Measurements from ENCODE around the gene ANKRD11.
A peak's percentile ranks its signal among the peaks of the same experiment; 100 is the strongest.
"Not testable (repeated sequence)": the region's sequence is repeated elsewhere in the genome, so short reads cannot be mapped to it uniquely, and the experiment has no call there.

ANKRD11 gene

GRCh38 chr16:89402962-89403361, 87.4 kb downstream of the ANKRD11 start:
- DNase-seq (ENCODE audit: low spot score), result no peak

DNA sequence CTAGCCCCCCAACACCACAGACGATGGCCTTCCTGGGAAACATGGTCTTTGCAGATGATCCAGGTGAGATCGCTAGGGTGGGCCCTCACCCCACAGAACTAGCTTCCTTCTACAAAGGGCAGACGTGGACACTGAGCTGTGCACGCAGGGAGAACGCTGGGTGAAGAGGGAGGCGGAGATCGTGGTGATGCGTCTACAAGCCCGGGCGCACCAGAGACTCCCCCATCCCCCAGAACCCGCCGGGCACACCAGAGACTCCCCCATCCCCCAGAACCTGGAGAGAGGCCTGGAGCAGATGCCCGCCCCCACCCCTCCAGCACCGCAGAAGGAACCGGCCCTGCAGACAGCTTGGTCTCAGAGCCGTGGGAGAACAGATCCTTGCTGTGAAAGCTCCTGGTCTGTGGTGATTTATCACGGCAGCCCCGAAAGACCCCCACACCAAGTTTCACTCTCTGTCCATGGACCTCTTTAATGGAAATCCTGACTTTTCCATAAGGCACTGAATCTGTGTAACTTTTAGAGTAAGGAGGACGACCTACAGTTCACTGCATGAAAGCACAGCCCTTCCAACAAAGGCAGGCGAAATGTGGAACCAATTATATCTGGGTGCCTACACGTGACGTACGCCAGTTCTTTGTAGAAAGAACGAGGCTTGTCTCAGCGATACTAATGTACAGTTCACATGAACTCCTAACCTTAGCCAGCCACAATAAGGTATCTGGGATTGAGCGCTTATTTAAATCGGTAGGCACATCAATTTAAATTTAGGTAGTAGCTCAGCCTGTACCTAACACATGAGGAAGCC, 88.5 kb downstream of the ANKRD11 start:
- no peak for DNase-seq (ENCODE audit: low spot score)

DNA sequence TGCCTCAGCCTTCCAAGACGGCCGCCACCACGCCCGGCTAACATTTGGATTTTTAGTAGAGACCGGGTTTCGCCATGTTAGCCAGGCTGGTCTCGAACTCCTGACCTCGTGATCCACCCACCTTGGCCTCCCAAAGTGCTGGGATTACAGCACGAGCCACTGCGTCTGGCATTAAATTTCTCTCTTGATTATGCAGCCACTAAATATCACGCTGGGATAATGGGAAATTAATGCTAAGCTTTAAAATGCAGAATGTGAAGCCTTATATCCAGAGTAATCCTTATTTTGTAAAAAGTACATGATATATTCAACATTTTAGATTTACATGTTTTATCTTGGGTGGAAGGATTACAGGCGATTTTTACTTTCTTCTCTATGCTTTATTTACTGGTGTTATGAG, 89.2 kb downstream of the ANKRD11 start:
- no peak for DNase-seq (ENCODE audit: low spot score)

GRCh38 chr16:89400740-89401139, 89.6 kb downstream of the ANKRD11 start:
- DNase-seq (ENCODE audit: low spot score), result no peak

GRCh38 chr16:89398924-89399323, 91.4 kb downstream of the ANKRD11 start:
- no peak for DNase-seq (ENCODE audit: low spot score)

GRCh38 chr16:89397331-89397861, 93.0 kb downstream of the ANKRD11 start:
- no peak for DNase-seq (ENCODE audit: low spot score)

DNA sequence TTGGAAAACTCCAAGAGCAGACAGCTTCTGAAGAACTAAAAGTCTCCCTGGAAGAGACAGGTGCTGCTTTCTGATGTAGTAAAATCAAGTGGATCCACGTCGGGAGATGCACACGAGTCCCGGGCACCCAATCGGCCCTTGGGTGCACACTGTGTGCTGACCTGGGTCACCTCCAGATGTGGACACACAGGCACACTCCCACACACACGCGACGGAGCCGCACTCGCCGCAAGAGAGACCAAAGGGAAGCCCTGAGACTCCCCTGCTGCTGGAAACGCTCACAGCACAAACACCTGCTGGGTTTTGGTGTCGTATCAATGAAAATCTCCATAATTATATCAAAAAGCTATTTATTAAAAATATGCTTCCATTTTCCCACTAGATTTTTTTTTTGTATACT, 94.2 kb downstream of the ANKRD11 start:
- no peak for DNase-seq (ENCODE audit: low spot score)

DNA sequence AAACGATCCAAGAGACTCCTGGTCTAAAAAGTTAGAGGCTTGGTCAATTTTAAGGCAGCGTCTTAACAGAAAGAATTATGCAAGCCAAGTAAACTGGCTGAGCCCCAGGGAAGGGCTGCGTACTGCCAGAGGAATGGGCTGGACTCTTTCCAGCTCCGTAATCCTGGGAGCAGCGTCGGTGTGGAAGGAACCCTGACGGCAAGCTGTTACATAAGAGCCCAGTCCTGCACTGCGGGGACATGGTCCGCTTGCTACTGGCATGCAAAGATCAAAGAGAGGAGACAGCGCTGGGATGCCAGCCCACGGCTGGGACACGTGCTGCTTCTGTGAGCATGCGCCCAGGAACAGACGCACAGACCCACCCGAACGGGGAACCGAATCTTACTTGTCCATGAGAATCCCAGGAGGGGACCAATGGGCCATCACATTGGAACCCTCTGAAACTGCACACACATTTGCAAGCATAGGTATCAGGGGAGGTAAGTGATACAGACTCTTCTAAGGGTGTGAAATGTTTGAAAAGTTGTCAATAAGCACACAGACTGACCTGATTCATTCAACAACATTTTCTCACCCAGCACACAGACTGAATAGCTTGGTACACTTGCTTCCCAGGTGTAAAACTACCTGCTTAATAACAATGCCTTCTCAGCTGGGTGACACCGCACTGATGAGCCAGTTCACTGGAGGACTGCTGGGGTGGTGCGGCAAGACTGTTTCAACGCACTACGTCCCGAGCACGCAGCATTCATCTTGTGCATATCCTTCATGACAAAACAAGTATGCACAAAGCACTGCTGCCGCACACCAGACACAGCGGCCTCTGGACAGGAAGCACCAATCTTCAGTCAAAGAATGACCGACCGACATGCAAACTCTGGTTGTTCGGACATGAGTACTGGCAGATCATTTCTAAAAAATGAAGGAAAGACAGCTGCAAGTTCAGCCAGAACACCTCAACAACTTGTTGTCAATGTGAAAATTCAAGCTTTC, 94.9 kb downstream of the ANKRD11 start:
- peak; percentile 81 for DNase-seq (ENCODE audit: low spot score)

DNA sequence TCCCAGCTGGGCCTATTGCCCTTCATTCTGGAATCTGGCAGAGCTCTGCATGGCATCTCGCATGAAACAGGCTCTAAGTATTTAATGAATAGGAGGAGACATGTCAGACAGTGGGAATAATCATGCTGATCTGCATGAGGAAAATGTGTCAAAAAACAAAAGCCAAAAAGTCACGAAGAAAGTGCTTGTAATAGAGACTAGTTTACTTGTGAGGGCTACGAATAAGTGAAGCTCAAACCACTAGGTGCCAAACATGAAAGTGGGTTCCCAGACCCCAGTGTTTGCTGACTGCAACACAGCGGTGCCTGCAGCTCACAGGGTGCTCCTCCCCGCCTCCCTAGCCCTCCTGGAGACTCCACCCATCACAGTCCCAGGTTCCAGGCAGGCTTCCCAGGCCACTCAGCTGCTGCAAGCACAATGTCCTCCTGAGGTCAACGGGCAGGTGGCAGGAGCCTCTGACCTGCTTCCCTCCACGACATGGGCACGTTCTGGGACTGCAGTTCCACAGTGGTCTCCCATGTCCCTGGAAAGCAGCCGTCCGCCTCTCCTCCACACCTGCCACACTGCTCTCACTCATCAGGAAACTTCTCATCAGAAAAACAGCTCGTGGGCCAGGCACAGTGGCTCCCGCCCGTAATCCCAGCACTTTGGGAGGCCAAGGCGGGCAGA, 96.5 kb downstream of the ANKRD11 start:
- no peak for DNase-seq (ENCODE audit: low spot score)

DNA sequence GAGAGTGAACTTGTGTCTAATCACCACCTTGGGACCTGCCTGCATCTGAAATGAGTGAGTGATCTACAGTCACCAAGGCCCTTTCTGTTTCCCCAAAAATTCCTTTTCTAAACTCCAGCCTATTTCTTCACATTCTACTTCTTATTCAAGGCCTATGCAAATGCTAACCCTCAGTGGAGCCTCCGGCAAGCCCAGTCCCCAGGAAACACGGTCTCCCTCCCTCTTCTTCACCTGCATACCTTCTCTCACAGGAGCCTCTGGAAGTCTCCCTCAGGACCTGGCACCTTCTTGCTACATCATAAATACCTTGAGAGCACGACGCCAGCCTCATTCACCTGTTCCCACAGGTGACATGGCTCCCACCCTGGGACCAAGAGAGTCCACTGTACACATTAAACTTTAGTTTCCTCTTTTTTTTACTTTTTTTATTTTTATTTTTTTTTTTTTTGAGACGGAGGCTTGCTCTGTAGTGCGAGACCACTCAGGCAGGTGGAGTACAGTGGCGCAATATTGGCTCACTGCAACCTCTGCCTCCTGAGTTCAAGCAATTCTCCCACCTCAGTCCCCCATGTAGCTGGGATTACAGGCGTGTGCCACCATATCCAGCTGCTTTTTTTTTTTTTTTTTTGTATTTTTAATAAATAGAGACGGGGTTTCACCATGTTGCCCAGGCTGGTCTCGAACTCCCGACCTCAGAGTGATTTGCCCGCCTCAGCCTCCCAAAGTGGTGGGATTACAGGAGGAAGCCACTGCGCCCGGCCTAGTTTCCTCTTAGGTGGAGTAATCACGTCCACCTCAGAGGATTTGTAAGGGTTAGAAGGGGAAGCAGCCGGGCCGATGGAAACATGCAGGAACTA, 97.3 kb downstream of the ANKRD11 start:
- no peak for DNase-seq (ENCODE audit: low spot score)

- not testable (repeated sequence) for DNase-seq (ENCODE audit: low spot score)
These were observed 100.2 kb downstream of the ANKRD11 start for GRCh38 chr16:89390224-89390583.

GRCh38 chr16:89389504-89390223, 100.7 kb downstream of the ANKRD11 start:
- not testable (repeated sequence) for DNase-seq (ENCODE audit: low spot score)

GRCh38 chr16:89388536-89388935, 101.8 kb downstream of the ANKRD11 start:
- no peak for DNase-seq (ENCODE audit: low spot score)

DNA sequence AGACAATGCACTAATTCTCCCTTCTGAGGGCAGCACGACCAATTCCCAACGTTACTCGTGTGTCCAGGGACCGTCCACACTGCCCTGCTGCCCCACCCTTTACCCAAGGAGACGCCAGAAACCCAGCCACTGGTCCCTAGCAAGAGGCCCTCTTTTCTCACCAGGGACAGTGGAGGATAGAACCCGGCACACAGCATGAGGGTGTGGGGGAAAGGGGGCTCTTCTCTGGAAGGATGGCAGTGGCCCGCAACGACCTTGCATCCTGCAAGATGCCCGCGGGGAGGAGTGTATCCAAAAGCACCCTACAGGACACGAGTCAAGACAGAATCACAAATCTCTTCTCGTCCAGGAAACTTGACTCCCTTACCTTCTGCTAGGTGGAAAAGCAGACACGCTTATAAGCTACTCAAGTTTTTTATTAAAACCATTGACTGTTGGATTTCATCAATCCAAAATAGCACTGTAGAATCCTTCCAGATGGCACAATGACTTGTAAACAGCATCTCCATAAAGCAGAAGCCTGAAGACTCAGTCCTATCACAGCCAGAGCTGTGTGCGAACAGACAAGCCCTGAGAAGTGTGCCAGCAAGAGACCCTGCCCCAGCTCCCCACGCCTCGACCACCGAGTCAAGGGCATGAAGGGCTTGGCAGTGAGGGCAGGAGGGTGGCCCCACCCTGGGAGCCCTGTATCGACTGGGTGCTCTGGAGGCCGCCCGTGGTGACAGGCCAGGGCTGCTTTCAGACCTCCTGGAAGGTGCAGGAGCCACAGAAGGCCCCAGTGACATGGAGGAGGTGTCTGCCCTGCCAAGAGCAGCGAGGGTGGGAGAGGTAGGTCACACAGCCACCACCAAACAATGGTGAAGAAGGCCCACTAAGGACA, 103.8 kb downstream of the ANKRD11 start:
- no peak for DNase-seq (ENCODE audit: low spot score)

DNA sequence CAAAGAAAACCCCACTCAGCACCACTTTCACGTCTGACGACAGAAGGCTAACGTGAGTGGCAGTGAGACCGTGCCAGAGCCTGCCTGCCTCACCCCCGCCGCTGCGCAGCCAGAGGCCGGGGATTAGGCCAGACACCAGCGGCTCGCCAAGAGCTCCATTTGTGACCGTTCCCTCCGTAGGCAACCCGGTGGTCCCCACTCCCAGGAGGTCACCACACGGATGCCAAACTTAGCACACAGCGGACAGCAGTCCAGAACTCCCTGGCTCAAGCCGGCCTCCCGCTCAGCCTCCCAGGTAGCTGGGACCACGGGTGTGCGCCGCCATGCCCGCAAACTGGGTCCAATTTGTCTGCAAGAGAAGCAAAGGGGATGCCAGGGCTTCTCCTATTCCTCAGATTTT, 104.6 kb downstream of the ANKRD11 start:
- DNase-seq (ENCODE audit: low spot score), result no peak

- no peak for DNase-seq (ENCODE audit: low spot score)
These were observed 106.1 kb downstream of the ANKRD11 start for GRCh38 chr16:89384282-89384681.

- DNase-seq (ENCODE audit: low spot score), result no peak
These were observed 107.0 kb downstream of the ANKRD11 start for GRCh38 chr16:89383095-89384003.

DNA sequence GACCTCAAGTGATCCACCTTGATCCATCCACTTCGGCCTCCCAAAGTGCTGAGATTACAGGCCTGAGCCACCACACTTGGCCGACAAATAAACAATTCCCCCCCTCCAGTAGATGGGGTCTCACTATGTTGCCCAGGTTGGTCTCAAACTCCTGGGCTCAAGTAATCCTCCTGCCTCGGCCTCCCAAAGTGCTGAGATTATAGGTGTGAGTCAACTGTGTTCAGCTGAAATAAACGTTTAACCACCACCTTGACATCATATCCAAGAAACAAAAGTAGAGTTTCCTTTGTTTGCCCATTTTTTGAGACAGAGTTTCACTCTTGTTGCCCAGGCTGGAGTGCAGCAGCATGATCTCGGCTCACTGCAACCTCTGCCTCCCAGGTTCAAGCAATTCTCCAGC, 107.8 kb downstream of the ANKRD11 start:
- not testable (repeated sequence) for DNase-seq (ENCODE audit: low spot score)
